ENCODE data around the gene ZNF300.

DNA sequence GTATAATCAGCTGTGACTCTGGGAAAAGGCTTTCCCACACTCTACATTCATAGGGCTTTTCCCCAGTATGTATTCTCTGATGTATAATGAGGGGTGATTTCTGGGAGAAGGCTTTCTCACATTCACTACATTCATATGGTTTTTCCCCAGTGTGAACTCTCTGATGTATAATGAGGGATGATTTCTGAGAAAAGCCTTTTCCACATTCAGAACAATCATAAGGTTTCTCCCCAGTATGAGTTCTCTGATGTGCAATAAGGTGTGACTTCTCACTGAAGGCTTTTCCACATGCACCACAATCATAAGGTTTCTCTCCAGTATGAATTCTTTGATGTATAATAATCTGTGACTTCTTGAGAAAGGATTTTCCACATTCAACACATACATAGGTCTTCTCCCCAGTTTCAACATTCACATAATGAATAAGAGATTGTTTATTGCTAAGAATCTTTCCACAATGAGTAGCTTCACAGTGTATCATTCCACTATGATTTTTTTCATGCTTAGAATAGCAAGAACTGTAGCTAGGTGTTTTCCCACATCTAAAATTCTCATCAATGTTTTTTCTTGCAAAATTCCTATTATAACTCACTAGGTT lies 26.7 kb upstream of the ZNF300 start:
- no peak for TF ChIP-seq POLR2AphosphoS5 (IDR thresholded peaks at IDR 0.05; ENCODE audit: low read depth, low read length)
- no peak for TF ChIP-seq POLR2A (IDR thresholded peaks at IDR 0.05; ENCODE audit: low read depth, low read length)
- TF ChIP-seq TAF1 (IDR thresholded peaks at IDR 0.05; ENCODE audit: borderline replicate concordance, low read depth, low read length), result no peak

Measured in GM12892 (cell line).